RWPE2 (cell line): Measurements from ENCODE around the gene SASH1.
A peak's percentile ranks its signal among the peaks of the same experiment; 100 is the strongest.

Experiments
- ATAC-seq: fragments of 200-7000 bp; cut with Tn5 transposase; 3 replicates; pipeline ENCODE4 v1.9.1; 2021; ENCODE audit warnings: low read depth
- DNase-seq: peaks from one replicate; pipeline ENCODE4 v3.0.0-alpha.2; 2020; ENCODE audit warnings: low spot score
- H3K27ac ChIP-seq: fragments of 450-650 bp; 2 replicates; pipeline ENCODE4 v1.5.1; 2017; ENCODE audit warnings: mild to moderate bottlenecking; ENCODE audit not compliant: poor library complexity, severe bottlenecking
- H3K27me3 ChIP-seq: fragments of 250-450 bp; sonication (Bioruptor Pico); 2 replicates; pipeline ENCODE4 v1.5.1; 2021; ENCODE audit warnings: mild to moderate bottlenecking, moderate library complexity; ENCODE audit not compliant: insufficient read depth, poor library complexity, severe bottlenecking
- H3K36me3 ChIP-seq: fragments of 250-450 bp; sonication (Bioruptor Pico); 2 replicates; pipeline ENCODE4 v1.5.1; 2020; ENCODE audit warnings: low read depth, mild to moderate bottlenecking, moderate library complexity
- H3K4me1 ChIP-seq: fragments of 250-450 bp; sonication (Bioruptor Pico); 2 replicates; pipeline ENCODE4 v1.5.1; 2021; ENCODE audit warnings: mild to moderate bottlenecking, moderate library complexity; ENCODE audit not compliant: insufficient read depth, poor library complexity, severe bottlenecking
- H3K4me3 ChIP-seq: fragments of 250-450 bp; sonication (Bioruptor Pico); 2 replicates; pipeline ENCODE4 v1.5.1; 2021; ENCODE audit warnings: mild to moderate bottlenecking, moderate library complexity; ENCODE audit not compliant: severe bottlenecking
- H3K9me3 ChIP-seq: fragments of 250-450 bp; sonication (Bioruptor Pico); 2 replicates; pipeline ENCODE4 v1.5.1; 2021; ENCODE audit warnings: mild to moderate bottlenecking, moderate library complexity; ENCODE audit not compliant: severe bottlenecking
- CTCF ChIP-seq: fragments of 450-650 bp; IDR thresholded peaks from one replicate; pipeline ENCODE4 v1.5.1; 2017; ENCODE audit warnings: mild to moderate bottlenecking, moderate library complexity; ENCODE audit not compliant: poor library complexity, severe bottlenecking

Gene SASH1

GRCh38 chr6:148509800-148510581 lies 167.4 kb downstream of the SASH1 start:
- Histone ChIP-seq H3K9me3 (no peaks in the 10 kb centered on the region), H3K27ac (no peak overlapping the region), H3K4me1 (peaks cover 12% of the 10 kb centered on the region), H3K36me3 (no peaks in the 10 kb centered on the region), H3K27me3 (no peaks in the 10 kb centered on the region), H3K4me3 (no peak overlapping the region)
- ATAC-seq (peak; percentile 73), DNase-seq (no peak)
- TF ChIP-seq CTCF, result no peak

GRCh38 chr6:148513145-148514071 lies 170.8 kb downstream of the SASH1 start:
- Histone ChIP-seq H3K4me1 (peaks cover 26% of the 10 kb centered on the region), H3K27ac (no peak overlapping the region), H3K27me3 (no peaks in the 10 kb centered on the region), H3K36me3 (no peaks in the 10 kb centered on the region), H3K9me3 (no peaks in the 10 kb centered on the region), H3K4me3 (no peak overlapping the region)
- TF ChIP-seq CTCF, result no peak
- ATAC-seq, result no peak
- no peak for DNase-seq

GRCh38 chr6:148514091-148514845 lies 171.6 kb downstream of the SASH1 start:
- DNase-seq (no peak), ATAC-seq (no peak)
- TF ChIP-seq CTCF, result no peak
- no peaks in the 10 kb centered on the region for H3K36me3 ChIP-seq
- no peak overlapping the region for H3K4me3 ChIP-seq
- peaks cover 26% of the 10 kb centered on the region for H3K4me1 ChIP-seq
- H3K27me3 ChIP-seq, result no peaks in the 10 kb centered on the region
- no peaks in the 10 kb centered on the region for H3K9me3 ChIP-seq
- H3K27ac ChIP-seq, result no peak overlapping the region

DNA sequence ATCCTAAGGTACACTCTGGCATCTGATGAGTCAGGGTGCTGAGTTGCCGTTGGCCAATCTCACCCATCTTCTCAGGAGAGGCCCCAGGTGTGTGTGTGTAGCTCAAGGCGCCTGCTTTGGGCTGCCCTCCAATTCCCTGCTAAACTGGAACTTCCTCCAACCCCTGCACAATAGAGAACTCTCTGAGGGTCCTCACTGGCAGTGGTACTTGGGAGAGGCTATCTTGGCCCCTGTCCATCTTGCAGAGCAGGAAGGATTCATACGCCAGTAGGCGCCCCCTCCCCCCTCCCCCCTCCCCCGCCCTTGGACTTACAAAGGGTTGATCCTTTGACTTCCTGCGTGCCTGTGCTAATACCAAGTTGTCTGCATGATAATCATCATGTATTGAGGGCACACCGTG lies 173.6 kb downstream of the SASH1 start:
- Histone ChIP-seq H3K4me3 (no peak overlapping the region), H3K27ac (peak overlapping the region; percentile 39), H3K9me3 (no peaks in the 10 kb centered on the region), H3K4me1 (peaks cover 14% of the 10 kb centered on the region), H3K36me3 (no peaks in the 10 kb centered on the region), H3K27me3 (no peaks in the 10 kb centered on the region)
- TF ChIP-seq CTCF, result no peak
- peak; percentile 97 for ATAC-seq
- DNase-seq, result peak; percentile 67
